Lower lobe of right lung (tissue), 2 donors: ENCODE data around the gene VEZF1. TPM values are rescaled to one million over a fixed set of nuclear protein-coding genes. Genes with fewer than 3 reads are reported as not detected.

Experiments
- ATAC-seq, 2 donors: fragments of 200-7000 bp; cut with Tn5 transposase; one replicate each; pipeline ENCODE4 v1.9.1; 2020 to 2022; ENCODE audit warnings: mild to moderate bottlenecking in 2 of 2, moderate library complexity in 2 of 2
- DNase-seq: peaks from one replicate; pipeline ENCODE4 v3.0.0-alpha.2; 2020
- H3K27ac ChIP-seq: fragments of 200-600 bp; one replicate; pipeline ENCODE4 v1.8.0; 2022
- H3K27me3 ChIP-seq: fragments of 200-600 bp; one replicate; pipeline ENCODE4 v1.8.0; 2022; ENCODE audit warnings: low read depth
- H3K36me3 ChIP-seq: fragments of 200-600 bp; one replicate; pipeline ENCODE4 v1.8.0; 2022; ENCODE audit warnings: mild to moderate bottlenecking
- H3K4me1 ChIP-seq: fragments of 200-600 bp; one replicate; pipeline ENCODE4 v1.8.0; 2022
- H3K4me3 ChIP-seq: fragments of 200-600 bp; one replicate; pipeline ENCODE4 v1.8.0; 2022; ENCODE audit warnings: mild to moderate bottlenecking
- H3K9me3 ChIP-seq: fragments of 200-600 bp; one replicate; pipeline ENCODE4 v1.8.0; 2022
- intact Hi-C: fragments of 100-400 bp; cut with DNase I; formaldehyde crosslinking; loops from one replicate; pipeline ENCODE4 v1.11.0; 2022
- total RNA-seq: library from RNA; stranded (reverse); fragmentation: NEBNext Ultra II Directional; extraction: Animal tissue kit (Norgen Biotek cat#: 25700); gene quantifications from one replicate; pipeline ENCODE4 v1.2.1, GENCODE V29; 2021
- TF ChIP-seq, protein P1 (sequence below): fragments of 200-600 bp; IDR thresholded peaks from one replicate; pipeline ENCODE4 v1.8.0; 2022; ENCODE audit warnings: antibody characterized with exemption, mild to moderate bottlenecking
- donor health status: DM: no; HTN: yes; CAD: no; lungs with severe emphysema.

VEZF1 gene
- total RNA-seq, 1 donor from 2014 or later = 73.5 TPM

DNA sequence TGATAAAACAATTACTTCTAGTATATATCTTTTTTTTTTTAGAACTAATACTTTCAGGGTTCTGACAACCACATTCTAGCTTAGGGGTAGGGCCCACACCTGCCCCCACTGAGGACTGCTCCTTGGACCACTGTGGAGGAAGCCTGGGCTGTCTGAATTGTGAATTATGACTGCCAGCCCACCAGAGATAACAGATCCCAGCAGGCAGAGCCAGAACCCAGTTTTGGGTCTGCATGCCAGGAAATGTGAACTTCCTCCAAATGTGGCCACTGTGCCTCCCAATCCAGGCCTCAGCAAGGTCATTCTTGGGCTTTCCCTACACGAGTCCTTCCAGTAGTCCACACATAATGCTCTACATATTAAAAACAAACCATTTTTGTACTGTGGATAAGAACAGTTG lies 15.9 kb downstream of the VEZF1 start:
- intact Hi-C loops = no loop called here
- ATAC-seq (no peak), DNase-seq (no peak)
- H3K4me1 ChIP-seq = peaks cover 14% of the 10 kb centered on the region
- no peaks in the 10 kb centered on the region for H3K9me3 ChIP-seq
- peaks cover 56% of the 10 kb centered on the region for H3K36me3 ChIP-seq
- no peak overlapping the region for H3K4me3 ChIP-seq
- no peaks in the 10 kb centered on the region for H3K27me3 ChIP-seq
- no peak overlapping the region for H3K27ac ChIP-seq
- TF ChIP-seq, protein P1, sequence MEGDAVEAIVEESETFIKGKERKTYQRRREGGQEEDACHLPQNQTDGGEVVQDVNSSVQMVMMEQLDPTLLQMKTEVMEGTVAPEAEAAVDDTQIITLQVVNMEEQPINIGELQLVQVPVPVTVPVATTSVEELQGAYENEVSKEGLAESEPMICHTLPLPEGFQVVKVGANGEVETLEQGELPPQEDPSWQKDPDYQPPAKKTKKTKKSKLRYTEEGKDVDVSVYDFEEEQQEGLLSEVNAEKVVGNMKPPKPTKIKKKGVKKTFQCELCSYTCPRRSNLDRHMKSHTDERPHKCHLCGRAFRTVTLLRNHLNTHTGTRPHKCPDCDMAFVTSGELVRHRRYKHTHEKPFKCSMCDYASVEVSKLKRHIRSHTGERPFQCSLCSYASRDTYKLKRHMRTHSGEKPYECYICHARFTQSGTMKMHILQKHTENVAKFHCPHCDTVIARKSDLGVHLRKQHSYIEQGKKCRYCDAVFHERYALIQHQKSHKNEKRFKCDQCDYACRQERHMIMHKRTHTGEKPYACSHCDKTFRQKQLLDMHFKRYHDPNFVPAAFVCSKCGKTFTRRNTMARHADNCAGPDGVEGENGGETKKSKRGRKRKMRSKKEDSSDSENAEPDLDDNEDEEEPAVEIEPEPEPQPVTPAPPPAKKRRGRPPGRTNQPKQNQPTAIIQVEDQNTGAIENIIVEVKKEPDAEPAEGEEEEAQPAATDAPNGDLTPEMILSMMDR = no peak

DNA sequence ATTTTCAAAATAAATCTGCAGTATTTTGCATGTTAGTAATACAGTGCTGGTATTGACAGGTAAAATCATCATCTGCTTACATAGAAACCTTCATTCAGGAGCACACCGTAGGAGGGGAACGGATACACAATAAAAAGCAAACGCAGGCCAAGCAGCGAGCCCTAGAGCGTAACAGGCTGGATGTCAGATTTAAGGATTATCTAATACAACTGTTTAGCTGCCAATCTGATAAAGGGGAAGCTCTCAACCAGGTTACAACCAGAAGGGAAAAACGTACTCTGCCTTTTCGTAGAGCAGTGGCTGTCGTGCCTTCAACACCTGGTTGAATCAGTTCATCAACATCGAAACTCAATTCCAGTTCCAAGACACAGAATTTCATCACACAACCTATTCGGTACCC lies 16.5 kb downstream of the VEZF1 start:
- Histone ChIP-seq H3K9me3 (no peaks in the 10 kb centered on the region), H3K4me3 (no peak overlapping the region), H3K4me1 (peaks cover 14% of the 10 kb centered on the region), H3K36me3 (peaks cover 50% of the 10 kb centered on the region), H3K27me3 (no peaks in the 10 kb centered on the region), H3K27ac (no peak overlapping the region)
- DNase-seq = no peak
- TF ChIP-seq, protein P1 = no peak
- intact Hi-C loops = no loop called here
- no peak for ATAC-seq

DNA sequence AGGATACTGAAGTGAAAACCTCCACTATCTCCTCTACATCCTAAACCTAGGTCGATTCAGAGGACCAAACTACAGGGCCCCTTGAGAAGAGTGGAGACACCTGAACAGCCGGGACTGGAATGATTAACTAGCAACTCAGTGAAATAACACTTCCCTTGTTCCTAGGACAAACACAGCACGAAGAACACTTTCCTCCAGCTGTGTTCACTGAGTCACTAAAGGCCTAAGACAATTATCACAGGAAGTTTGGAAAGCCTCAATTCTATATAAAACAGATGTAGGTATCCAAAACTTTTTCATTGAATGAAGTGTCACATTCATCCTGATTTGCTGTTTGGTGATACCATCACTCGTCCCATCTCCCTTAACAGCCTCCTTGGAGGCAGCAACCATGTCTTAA lies 17.3 kb downstream of the VEZF1 start:
- no peak overlapping the region for H3K27ac ChIP-seq
- no peaks in the 10 kb centered on the region for H3K27me3 ChIP-seq
- intact Hi-C loops = no loop called here
- no peak for ATAC-seq
- peaks cover 12% of the 10 kb centered on the region for H3K4me1 ChIP-seq
- DNase-seq = no peak
- H3K4me3 ChIP-seq = no peak overlapping the region
- TF ChIP-seq, protein P1 = no peak
- H3K36me3 ChIP-seq = peaks cover 41% of the 10 kb centered on the region
- no peaks in the 10 kb centered on the region for H3K9me3 ChIP-seq

DNA sequence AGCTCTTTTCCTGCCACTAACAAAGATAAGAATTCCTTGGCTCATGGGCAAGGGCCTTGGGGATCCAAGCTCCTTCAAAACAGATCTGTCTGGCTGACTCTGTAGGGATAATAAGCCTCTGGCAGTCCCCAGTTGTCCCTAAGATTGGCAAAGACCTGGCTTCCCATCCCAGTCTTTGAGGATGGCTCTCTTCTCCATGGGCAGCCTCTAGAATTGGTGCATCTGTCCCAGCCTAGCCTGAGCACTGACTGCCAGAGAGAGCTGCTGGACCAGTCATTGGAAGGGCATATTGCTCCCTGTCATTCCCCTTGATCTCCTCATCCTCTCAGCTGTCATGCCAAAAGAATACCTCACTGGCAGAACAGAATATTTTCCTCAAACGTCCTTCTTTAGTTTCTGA lies 19.6 kb downstream of the VEZF1 start:
- DNase-seq (no peak), ATAC-seq (no peak)
- no peak overlapping the region for H3K4me3 ChIP-seq

DNA sequence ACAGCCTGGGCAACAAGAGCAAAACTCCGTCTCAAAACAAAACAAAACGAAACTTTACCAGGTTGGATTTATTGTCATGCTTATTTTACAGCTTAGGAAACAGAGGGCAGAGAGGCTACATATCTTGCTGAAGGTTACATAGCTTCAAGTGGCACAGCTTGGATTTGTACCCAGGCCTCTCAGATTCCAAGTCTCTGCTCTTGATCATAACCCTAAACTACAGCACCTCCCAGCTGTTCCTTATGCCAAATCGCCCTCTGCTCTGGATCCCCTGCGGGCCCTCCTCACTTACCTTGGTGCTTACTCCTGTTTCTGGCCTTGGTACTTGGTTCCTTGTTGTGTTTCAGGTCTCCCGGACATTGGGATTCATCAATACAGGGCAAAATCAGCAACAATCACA lies 21.2 kb downstream of the VEZF1 start:
- Histone ChIP-seq H3K27ac (no peak overlapping the region), H3K4me3 (no peak overlapping the region), H3K4me1 (no peaks in the 10 kb centered on the region), H3K27me3 (no peaks in the 10 kb centered on the region), H3K9me3 (no peaks in the 10 kb centered on the region), H3K36me3 (peaks cover 3% of the 10 kb centered on the region)
- ATAC-seq (peak in 1 of 2 donors; percentile 50), DNase-seq (no peak)
- TF ChIP-seq, protein P1 = no peak
- intact Hi-C loops = no loop called here

More for the DNA sequence above, 19.6 kb downstream of the VEZF1 start:
- TF ChIP-seq, protein P1 = no peak
- intact Hi-C loops = no loop called here
- Histone ChIP-seq H3K36me3 (peaks cover 19% of the 10 kb centered on the region), H3K27ac (no peak overlapping the region), H3K4me1 (no peaks in the 10 kb centered on the region), H3K27me3 (no peaks in the 10 kb centered on the region), H3K9me3 (no peaks in the 10 kb centered on the region)

DNA sequence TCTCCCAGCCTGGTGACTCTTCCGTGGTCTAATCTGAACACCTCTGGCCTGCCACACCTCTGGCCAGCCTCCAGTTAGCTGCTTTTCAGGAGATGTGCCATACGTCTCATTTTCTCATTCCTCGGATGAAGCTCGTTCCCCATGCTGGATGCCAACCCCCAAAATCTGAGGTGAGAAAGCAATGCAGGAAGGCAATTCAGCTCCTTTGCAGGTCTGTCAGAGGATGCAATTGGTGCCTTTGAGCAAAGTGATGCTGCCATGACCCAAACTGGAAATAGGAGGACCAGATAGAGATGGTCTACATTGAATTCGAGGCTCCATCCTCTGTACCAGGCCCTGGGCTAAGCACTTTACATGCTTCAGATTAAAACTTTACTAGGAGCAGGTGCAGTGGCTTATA lies 21.8 kb downstream of the VEZF1 start:
- intact Hi-C loops = no loop called here
- no peaks in the 10 kb centered on the region for H3K4me1 ChIP-seq
- H3K27me3 ChIP-seq = no peaks in the 10 kb centered on the region
- H3K9me3 ChIP-seq = no peaks in the 10 kb centered on the region
- no peak overlapping the region for H3K27ac ChIP-seq
- no peak overlapping the region for H3K4me3 ChIP-seq
- H3K36me3 ChIP-seq = no peaks in the 10 kb centered on the region
- TF ChIP-seq, protein P1 = no peak
- DNase-seq = no peak
- no peak for ATAC-seq
